HFFc6 (cell line): ENCODE measurements around the gene RFX7. TPM values are rescaled to one million over a fixed set of nuclear protein-coding genes. Genes with fewer than 3 reads are reported as not detected.

Experiments
- DNase-seq: peaks from one replicate; pipeline ENCODE4 v3.0.0-alpha.2; 2018
- H3K27ac Mint-ChIP-seq: 2 replicates; pipeline ENCODE4 v1.8.0; 2020; ENCODE audit warnings: mild to moderate bottlenecking, mixed read lengths
- H3K27me3 Mint-ChIP-seq: 2 replicates; pipeline ENCODE4 v1.8.0; 2021; ENCODE audit warnings: mild to moderate bottlenecking, moderate library complexity, mixed read lengths; ENCODE audit not compliant: insufficient read depth
- H3K36me3 Mint-ChIP-seq: 2 replicates; pipeline ENCODE4 v1.8.0; 2021; ENCODE audit warnings: low read depth, mixed read lengths
- H3K4me1 Mint-ChIP-seq: 2 replicates; pipeline ENCODE4 v1.8.0; 2020; ENCODE audit warnings: low read depth, mixed read lengths
- H3K4me3 Mint-ChIP-seq: 2 replicates; pipeline ENCODE4 v1.8.0; 2020; ENCODE audit warnings: mild to moderate bottlenecking, moderate library complexity, mixed read lengths
- H3K9me3 Mint-ChIP-seq: 2 replicates; pipeline ENCODE4 v1.8.0; 2020; ENCODE audit warnings: mild to moderate bottlenecking, mixed read lengths
- CTCF ChIP-seq: fragments of 200-600 bp; sonication (generic); IDR thresholded peaks from 2 replicates; pipeline ENCODE4 v1.5.0; 2021; ENCODE audit warnings: antibody characterized with exemption, mild to moderate bottlenecking
- total RNA-seq, 6 experiments: library from RNA; stranded (reverse); fragmentation: NEBNext Ultra II Directional; extraction: Animal tissue kit (Norgen Biotek cat#: 25700); gene quantifications; 2 replicates in 1 of 6; 3 replicates in 5 of 6; pipeline ENCODE4 v1.2.3, GENCODE V29; 2021

The RFX7 gene
- total RNA-seq, 6 experiments from 2014 or later = 13.8 to 20.1 (median 16.5) TPM

DNA sequence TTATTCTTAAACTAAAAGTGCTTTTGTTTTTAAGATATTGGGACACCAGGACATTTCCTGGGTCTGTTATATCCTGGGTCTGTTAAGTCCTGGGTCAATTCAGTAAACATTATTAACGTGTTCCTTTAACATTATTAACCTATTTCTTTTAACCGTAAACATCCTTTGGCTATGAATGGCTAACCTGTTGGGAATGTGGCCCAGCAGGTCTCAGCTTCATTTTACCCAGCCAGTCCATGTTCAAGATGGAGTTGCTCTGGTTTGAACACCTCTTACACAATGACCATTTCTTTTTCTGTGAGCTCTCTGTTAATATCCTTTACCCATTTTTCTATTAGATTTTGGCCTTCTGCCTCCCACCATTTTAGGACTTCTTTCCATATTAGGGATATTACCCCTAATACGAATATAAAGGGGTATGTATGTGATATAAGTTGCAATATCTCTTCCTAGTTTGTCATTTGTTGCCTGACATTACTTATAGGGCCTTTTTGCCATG is 161.4 kb downstream of the RFX7 start:
- Mint-ChIP-seq H3K4me3 (no peak overlapping the region; the same call in 1 of the 2 replicates), H3K9me3 (no peaks in the 10 kb centered on the region), H3K4me1 (peaks cover 6% of the 10 kb centered on the region; the same call in 1 of the 2 replicates), H3K27ac (no peak overlapping the region), H3K27me3 (peaks cover 2% of the 10 kb centered on the region; the same call in 1 of the 2 replicates), H3K36me3 (no peaks in the 10 kb centered on the region)
- TF ChIP-seq CTCF = no peak
- no peak for DNase-seq

DNA sequence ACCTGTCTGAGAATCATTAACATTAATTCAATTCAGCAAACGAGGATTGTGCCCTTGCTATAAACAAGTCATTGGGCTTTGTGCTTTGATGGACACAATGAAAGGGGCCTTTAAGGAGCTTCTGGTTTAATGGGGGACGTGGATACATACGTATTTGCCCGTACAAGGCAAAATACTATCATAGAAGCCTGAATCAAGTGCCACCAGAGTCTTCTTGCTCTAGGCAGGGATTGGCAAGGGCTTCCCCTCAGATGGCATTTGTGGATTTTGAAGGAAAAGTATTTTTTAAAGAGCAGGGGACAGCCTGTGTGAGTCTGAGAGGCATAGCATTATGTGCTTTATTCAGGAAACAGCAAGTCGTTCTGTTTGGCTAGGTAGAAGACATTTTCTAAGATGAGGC is 166.6 kb downstream of the RFX7 start:
- H3K27me3 Mint-ChIP-seq = peaks cover 3% of the 10 kb centered on the region
- no peak for DNase-seq
- H3K9me3 Mint-ChIP-seq = no peaks in the 10 kb centered on the region
- peaks cover 6% of the 10 kb centered on the region; the same call in 1 of the 2 replicates for H3K4me1 Mint-ChIP-seq
- no peaks in the 10 kb centered on the region for H3K36me3 Mint-ChIP-seq
- H3K4me3 Mint-ChIP-seq = no peak overlapping the region
- no peak for TF ChIP-seq CTCF
- H3K27ac Mint-ChIP-seq = no peak overlapping the region

DNA sequence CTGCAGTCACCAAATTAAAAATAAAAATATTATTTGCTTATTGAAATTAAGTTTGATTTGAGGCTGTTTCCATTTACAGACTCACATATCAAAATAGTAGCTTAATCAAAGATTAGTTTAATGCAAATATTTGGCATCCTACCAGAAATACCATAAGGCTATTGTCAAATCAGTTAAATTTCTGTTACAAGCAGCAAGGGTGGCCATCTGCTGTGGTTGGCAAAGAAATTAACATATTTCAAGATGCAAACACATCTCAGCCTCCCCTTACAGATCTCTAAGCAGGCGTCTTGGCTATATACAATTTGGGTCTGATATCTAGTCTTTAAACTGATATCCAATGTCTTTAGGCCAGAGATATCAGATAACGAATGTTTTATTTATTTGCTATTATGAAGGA is 167.0 kb downstream of the RFX7 start:
- H3K36me3 Mint-ChIP-seq = no peaks in the 10 kb centered on the region
- peaks cover 3% of the 10 kb centered on the region for H3K27me3 Mint-ChIP-seq
- DNase-seq = no peak
- H3K27ac Mint-ChIP-seq = no peak overlapping the region
- H3K4me1 Mint-ChIP-seq = peaks cover 2% of the 10 kb centered on the region; the same call in 1 of the 2 replicates
- no peaks in the 10 kb centered on the region for H3K9me3 Mint-ChIP-seq
- TF ChIP-seq CTCF = no peak
- no peak overlapping the region for H3K4me3 Mint-ChIP-seq

- no peak for TF ChIP-seq CTCF
- H3K27me3 Mint-ChIP-seq = peaks cover 4% of the 10 kb centered on the region; the same call in 1 of the 2 replicates
- no peak overlapping the region for H3K27ac Mint-ChIP-seq
- no peaks in the 10 kb centered on the region for H3K4me1 Mint-ChIP-seq
- H3K9me3 Mint-ChIP-seq = no peaks in the 10 kb centered on the region
- no peak for DNase-seq
- H3K36me3 Mint-ChIP-seq = no peaks in the 10 kb centered on the region
- no peak overlapping the region for H3K4me3 Mint-ChIP-seq
Measured at GRCh38 chr15:56074481-56075265, 169.0 kb downstream of the RFX7 start.

DNA sequence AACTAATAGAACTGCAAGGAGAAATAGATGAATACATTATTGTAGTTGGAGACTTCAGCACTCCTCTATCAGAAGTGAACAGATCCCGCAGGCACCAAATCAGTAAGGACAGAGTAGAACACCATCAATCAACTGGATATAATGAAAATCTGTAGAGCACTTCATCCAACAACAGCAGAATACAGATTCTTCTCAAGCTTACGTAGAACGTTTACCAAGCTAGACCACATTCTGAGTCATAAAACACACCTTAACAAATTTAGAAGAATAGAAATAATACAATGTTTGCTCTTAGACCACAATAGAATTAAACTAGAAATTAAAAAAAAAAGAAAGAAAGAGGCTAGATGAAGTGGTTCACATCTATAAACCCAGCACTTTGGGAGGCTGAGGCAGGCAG is 179.5 kb downstream of the RFX7 start:
- Mint-ChIP-seq H3K4me3 (no peak overlapping the region), H3K27me3 (no peaks in the 10 kb centered on the region; the same call in 1 of the 2 replicates), H3K9me3 (no peaks in the 10 kb centered on the region), H3K36me3 (no peaks in the 10 kb centered on the region), H3K4me1 (no peaks in the 10 kb centered on the region), H3K27ac (no peak overlapping the region)
- TF ChIP-seq CTCF = no peak
- DNase-seq = no peak
